HepG2 (cell line): Measurements from ENCODE around the gene MUC6. TPM values are rescaled to one million over a fixed set of nuclear protein-coding genes. Genes with fewer than 3 reads are reported as not detected.

Experiments
- ATAC-seq: fragments of 200-7000 bp; cut with Tn5 transposase; 3 replicates; pipeline ENCODE4 v1.9.1; 2020; ENCODE audit warnings: mild to moderate bottlenecking, moderate library complexity
- BruUV-seq: library from RNA; stranded (reverse); fragments of 400-500 nt; replicated peaks from 2 replicates; lab custom pipeline; 2021; lab: Mats Ljungman, UMichigan
- CTCF ChIA-PET: fragments of 300-600 bp; formaldehyde crosslinking; extraction: SDS; loops from one replicate; lab custom pipeline; 2021; ENCODE audit warnings: low total read pairs, inconsistent platforms, low intra/inter-chr PET ratio; lab: Yijun Ruan, JAX
- POLR2A ChIA-PET: fragments of 350-600 bp; sonication (Branson Sonifier 250); formaldehyde crosslinking; loops from one replicate; lab custom pipeline; 2020; ENCODE audit warnings: antibody characterized with exemption, inconsistent platforms; lab: Yijun Ruan, JAX
- DNase-seq: peaks from one replicate; pipeline ENCODE4 v3.0.0-alpha.2; 2015; ENCODE audit warnings: low spot score
- FAIRE-seq: peaks from 3 replicates; lab custom pipeline; 2011; peaks lifted over from hg19 to GRCh38; lab: Jason Lieb, UNC
- H2AFZ ChIP-seq: one replicate; pipeline ENCODE4 v1.6.1; 2011; ENCODE audit warnings: low read length, inconsistent platforms
- H3K27ac ChIP-seq: fragments of 300-600 bp; 3 replicates; pipeline ENCODE4 v1.8.0; 2011; ENCODE audit warnings: mixed run types, mild to moderate bottlenecking, mixed read lengths, low read length, inconsistent platforms; ENCODE audit not compliant: insufficient read depth; ENCODE audit errors: extremely low read length
- H3K27me3 ChIP-seq, 2 experiments: fragments of 200-600 bp in 1 of 2; 2 replicates in 1 of 2; 3 replicates in 1 of 2; pipeline versions ENCODE4 v1.6.0 to v1.8.0; 2011; ENCODE audit warnings: low read length in 2 of 2, mild to moderate bottlenecking in 2 of 2, moderate library complexity in 2 of 2, inconsistent platforms in 1 of 2; ENCODE audit not compliant: insufficient read depth in 2 of 2, control insufficient read depth in 1 of 2
- H3K36me3 ChIP-seq, 2 experiments: fragments of 200-600 bp in 1 of 2; replicated peaks in 1 of 2; 2 replicates in 1 of 2; 3 replicates in 1 of 2; pipeline versions ENCODE4 v1.5.1 to v1.8.0; 2011; ENCODE audit warnings: low read length in 2 of 2, inconsistent platforms in 1 of 2; ENCODE audit not compliant: insufficient read depth in 2 of 2, control insufficient read depth in 1 of 2
- H3K4me1 ChIP-seq: 2 replicates; pipeline ENCODE4 v1.5.1; 2012; ENCODE audit warnings: low read length, inconsistent platforms; ENCODE audit not compliant: insufficient read depth
- H3K4me2 ChIP-seq: 2 replicates; pipeline ENCODE4 v1.6.0; 2011; ENCODE audit warnings: low read depth, low read length, inconsistent platforms
- H3K4me3 ChIP-seq, 3 experiments: fragments of 200-600 bp in 1 of 3; sonication (generic), shearing (Covaris generic) in 1 of 3; replicated peaks in 1 of 3; 2 replicates each; pipeline ENCODE4 v1.5.1; 2011 to 2016; ENCODE audit warnings: low read length in 3 of 3, inconsistent platforms in 2 of 3, low read depth in 2 of 3, mild to moderate bottlenecking in 2 of 3, control low read depth in 1 of 3, mixed read lengths in 1 of 3; ENCODE audit not compliant: insufficient read depth in 1 of 3
- H3K79me2 ChIP-seq: one replicate; pipeline ENCODE4 v1.6.1; 2011; ENCODE audit warnings: low read length, inconsistent platforms; ENCODE audit not compliant: insufficient read depth
- H3K9ac ChIP-seq: 2 replicates; pipeline ENCODE4 v1.6.0; 2011; ENCODE audit warnings: mild to moderate bottlenecking, low read depth, low read length, inconsistent platforms; ENCODE audit not compliant: insufficient read depth
- H3K9me3 ChIP-seq: 2 replicates; pipeline ENCODE4 v1.5.1; 2012; ENCODE audit warnings: mild to moderate bottlenecking, low read length
- H4K20me1 ChIP-seq: 2 replicates; pipeline ENCODE4 v1.6.0; 2011; ENCODE audit warnings: inconsistent platforms, mild to moderate bottlenecking, low read length, moderate library complexity; ENCODE audit not compliant: insufficient read depth
- MXI1 ChIP-seq: IDR thresholded peaks from 3 replicates; pipeline ENCODE4 v1.6.1; 2012; ENCODE audit warnings: low read depth, low read length, inconsistent platforms, borderline replicate concordance
- MZF1 ChIP-seq: sonication (generic); formaldehyde crosslinking; IDR thresholded peaks from 2 replicates; pipeline ENCODE4 v1.8.1; 2023; ENCODE audit warnings: mild to moderate bottlenecking, missing genetic modification reagents, borderline replicate concordance
- SIX1 ChIP-seq: sonication (generic); formaldehyde crosslinking; IDR thresholded peaks from 2 replicates; pipeline ENCODE4 v1.4.0; 2020; ENCODE audit warnings: missing genetic modification reagents, borderline replicate concordance
- ZFP36 ChIP-seq: fragments of 150-350 bp; IDR thresholded peaks from 2 replicates; pipeline ENCODE4 v1.6.1; 2018; ENCODE audit warnings: borderline replicate concordance, low read length, low read depth; ENCODE audit not compliant: partially characterized antibody
- ZNF549 ChIP-seq: sonication (generic); formaldehyde crosslinking; IDR thresholded peaks from 2 replicates; pipeline ENCODE4 v1.5.0; 2020; ENCODE audit warnings: missing genetic modification reagents
- ZSCAN30 ChIP-seq: sonication (generic); formaldehyde crosslinking; IDR thresholded peaks from 2 replicates; pipeline ENCODE4 v1.5.0; 2020; ENCODE audit warnings: mild to moderate bottlenecking, missing genetic modification reagents
- WGBS: methylation state at CpG from one replicate; pipeline ENCODE4 v1.1.6; 2017; ENCODE audit warnings: low lambda C conversion rate; 5-methylcytosine and 5-hydroxymethylcytosine counted together
- in situ Hi-C: cut with HindIII; loops from 2 replicates; pipeline ENCODE4 v1.10.0; 2017; ENCODE audit warnings: low pct_unique_long_range_greater_than_20kb; ENCODE audit not compliant: extremely low pct_ligation_motif_present
- intact Hi-C: fragments of 100-400 bp; cut with micrococcal nuclease; formaldehyde crosslinking; loops from one replicate; pipeline ENCODE4 v1.10.0; 2022; ENCODE audit not compliant: unreplicated experiment
- polyA plus RNA-seq, 8 experiments: library from polyadenylated mRNA; depleted of rRNA in 3 of 8; stranded (reverse) in 7 of 8; unstranded in 1 of 8; fragments of >200 nt; fragmentation: Illumina TruSeq in 4 of 8; extraction: Trizol in 4 of 8; gene quantifications; 2 replicates each; pipeline versions ENCODE4 v1.2.1 to v1.2.3, GENCODE V29; 2011 to 2016; ENCODE audit warnings: low read depth in 4 of 8, missing spikeins in 1 of 8, mixed read lengths in 1 of 8; ENCODE audit not compliant: insufficient read depth in 1 of 8
- total RNA-seq, 5 experiments: library from RNA; depleted of rRNA; stranded (reverse); fragments of >200 nt; fragmentation: Illumina TruSeq; extraction: Trizol; gene quantifications; 2 replicates each; pipeline ENCODE4 v1.2.3, GENCODE V29; 2016; ENCODE audit warnings: low read depth in 1 of 5
- TF ChIP-seq, protein P1 (sequence below): sonication (generic); formaldehyde crosslinking; conservative IDR thresholded peaks from 2 replicates; pipeline ENCODE4 v1.8.0; 2022; ENCODE audit warnings: low read depth, missing genetic modification reagents
- TF ChIP-seq, protein P2 (sequence below): sonication (generic); formaldehyde crosslinking; IDR thresholded peaks from 2 replicates; pipeline ENCODE4 v1.4.0; 2020; ENCODE audit warnings: missing genetic modification reagents
- TF ChIP-seq, protein P3 (sequence below): sonication (generic); formaldehyde crosslinking; IDR thresholded peaks from 2 replicates; pipeline ENCODE4 v1.5.0; 2020; ENCODE audit warnings: missing genetic modification reagents
- TF ChIP-seq, protein P4 (sequence below): sonication (generic); formaldehyde crosslinking; IDR thresholded peaks from 2 replicates; pipeline ENCODE4 v1.4.0; 2020; ENCODE audit warnings: mild to moderate bottlenecking, missing genetic modification reagents
- TF ChIP-seq, protein P5 (sequence below): sonication (generic); formaldehyde crosslinking; IDR thresholded peaks from 2 replicates; pipeline ENCODE4 v1.5.1; 2020; ENCODE audit warnings: mild to moderate bottlenecking, moderate library complexity, missing genetic modification reagents

The MUC6 gene
- total and polyA plus RNA-seq, 2 of the 13 experiments (the other 11 are each of a cell fraction or from before 2014, with no cell fraction given), result not detected

DNA sequence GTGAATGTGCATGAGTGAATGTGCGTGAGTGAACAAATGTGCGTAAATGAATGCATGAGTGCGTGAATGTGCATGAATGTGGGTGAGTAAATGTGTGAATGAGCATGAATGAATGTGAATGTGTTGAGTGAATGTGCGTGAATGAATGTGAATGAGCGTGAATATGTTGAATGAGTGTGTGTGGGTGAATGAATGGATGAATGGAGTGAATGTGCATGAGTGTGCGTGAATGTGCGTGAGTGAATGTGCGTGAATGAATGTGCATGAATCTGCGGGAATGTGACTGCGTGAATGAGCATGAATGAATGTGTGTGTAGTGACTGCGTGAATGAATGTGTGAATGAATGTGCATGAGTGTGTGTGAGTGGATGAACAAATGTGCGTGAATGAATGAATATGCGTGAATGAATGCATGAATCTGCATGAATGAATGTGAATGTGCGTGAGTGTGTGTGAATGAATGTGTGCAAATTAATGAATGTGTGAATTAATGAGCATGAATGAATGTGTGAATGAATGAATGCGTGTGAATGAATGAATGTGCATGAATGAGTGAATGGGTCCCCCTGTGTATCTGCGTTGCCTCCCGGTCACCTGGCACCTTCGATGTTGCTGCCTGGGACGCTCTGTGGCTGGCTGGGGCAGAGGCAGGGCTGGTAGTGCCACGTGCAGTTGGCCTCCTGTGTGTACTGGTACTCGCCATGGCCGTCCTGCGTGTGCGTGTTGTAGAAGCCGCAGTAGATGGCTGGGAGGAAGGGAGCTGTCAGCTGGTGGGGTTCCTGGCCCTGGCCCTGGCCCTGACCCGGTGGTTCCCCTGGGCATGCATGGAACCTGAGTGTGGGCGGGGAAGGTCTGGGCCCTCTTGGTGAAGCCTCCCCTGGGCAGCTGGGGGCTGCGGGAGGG lies 13.4 kb downstream of the MUC6 start:
- TF ChIP-seq, protein P1, sequence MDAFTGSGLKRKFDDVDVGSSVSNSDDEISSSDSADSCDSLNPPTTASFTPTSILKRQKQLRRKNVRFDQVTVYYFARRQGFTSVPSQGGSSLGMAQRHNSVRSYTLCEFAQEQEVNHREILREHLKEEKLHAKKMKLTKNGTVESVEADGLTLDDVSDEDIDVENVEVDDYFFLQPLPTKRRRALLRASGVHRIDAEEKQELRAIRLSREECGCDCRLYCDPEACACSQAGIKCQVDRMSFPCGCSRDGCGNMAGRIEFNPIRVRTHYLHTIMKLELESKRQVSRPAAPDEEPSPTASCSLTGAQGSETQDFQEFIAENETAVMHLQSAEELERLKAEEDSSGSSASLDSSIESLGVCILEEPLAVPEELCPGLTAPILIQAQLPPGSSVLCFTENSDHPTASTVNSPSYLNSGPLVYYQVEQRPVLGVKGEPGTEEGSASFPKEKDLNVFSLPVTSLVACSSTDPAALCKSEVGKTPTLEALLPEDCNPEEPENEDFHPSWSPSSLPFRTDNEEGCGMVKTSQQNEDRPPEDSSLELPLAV (CRISPR knock-in tag), result no peak
- TF ChIP-seq, protein P2, sequence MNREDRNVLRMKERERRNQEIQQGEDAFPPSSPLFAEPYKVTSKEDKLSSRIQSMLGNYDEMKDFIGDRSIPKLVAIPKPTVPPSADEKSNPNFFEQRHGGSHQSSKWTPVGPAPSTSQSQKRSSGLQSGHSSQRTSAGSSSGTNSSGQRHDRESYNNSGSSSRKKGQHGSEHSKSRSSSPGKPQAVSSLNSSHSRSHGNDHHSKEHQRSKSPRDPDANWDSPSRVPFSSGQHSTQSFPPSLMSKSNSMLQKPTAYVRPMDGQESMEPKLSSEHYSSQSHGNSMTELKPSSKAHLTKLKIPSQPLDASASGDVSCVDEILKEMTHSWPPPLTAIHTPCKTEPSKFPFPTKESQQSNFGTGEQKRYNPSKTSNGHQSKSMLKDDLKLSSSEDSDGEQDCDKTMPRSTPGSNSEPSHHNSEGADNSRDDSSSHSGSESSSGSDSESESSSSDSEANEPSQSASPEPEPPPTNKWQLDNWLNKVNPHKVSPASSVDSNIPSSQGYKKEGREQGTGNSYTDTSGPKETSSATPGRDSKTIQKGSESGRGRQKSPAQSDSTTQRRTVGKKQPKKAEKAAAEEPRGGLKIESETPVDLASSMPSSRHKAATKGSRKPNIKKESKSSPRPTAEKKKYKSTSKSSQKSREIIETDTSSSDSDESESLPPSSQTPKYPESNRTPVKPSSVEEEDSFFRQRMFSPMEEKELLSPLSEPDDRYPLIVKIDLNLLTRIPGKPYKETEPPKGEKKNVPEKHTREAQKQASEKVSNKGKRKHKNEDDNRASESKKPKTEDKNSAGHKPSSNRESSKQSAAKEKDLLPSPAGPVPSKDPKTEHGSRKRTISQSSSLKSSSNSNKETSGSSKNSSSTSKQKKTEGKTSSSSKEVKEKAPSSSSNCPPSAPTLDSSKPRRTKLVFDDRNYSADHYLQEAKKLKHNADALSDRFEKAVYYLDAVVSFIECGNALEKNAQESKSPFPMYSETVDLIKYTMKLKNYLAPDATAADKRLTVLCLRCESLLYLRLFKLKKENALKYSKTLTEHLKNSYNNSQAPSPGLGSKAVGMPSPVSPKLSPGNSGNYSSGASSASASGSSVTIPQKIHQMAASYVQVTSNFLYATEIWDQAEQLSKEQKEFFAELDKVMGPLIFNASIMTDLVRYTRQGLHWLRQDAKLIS (CRISPR knock-in tag), result no peak
- TF ChIP-seq ZFP36 (no peak), MZF1 (CRISPR knock-in tag) (no peak), ZNF549 (CRISPR knock-in tag) (no peak), ZSCAN30 (no peak), SIX1 (CRISPR knock-in tag) (no peak), MXI1 (no peak)
- TF ChIP-seq, protein P3, sequence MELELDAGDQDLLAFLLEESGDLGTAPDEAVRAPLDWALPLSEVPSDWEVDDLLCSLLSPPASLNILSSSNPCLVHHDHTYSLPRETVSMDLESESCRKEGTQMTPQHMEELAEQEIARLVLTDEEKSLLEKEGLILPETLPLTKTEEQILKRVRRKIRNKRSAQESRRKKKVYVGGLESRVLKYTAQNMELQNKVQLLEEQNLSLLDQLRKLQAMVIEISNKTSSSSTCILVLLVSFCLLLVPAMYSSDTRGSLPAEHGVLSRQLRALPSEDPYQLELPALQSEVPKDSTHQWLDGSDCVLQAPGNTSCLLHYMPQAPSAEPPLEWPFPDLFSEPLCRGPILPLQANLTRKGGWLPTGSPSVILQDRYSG (CRISPR knock-in tag), result no peak
- TF ChIP-seq, protein P4, sequence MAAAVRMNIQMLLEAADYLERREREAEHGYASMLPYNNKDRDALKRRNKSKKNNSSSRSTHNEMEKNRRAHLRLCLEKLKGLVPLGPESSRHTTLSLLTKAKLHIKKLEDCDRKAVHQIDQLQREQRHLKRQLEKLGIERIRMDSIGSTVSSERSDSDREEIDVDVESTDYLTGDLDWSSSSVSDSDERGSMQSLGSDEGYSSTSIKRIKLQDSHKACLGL (CRISPR knock-in tag), result no peak
- TF ChIP-seq, protein P5, sequence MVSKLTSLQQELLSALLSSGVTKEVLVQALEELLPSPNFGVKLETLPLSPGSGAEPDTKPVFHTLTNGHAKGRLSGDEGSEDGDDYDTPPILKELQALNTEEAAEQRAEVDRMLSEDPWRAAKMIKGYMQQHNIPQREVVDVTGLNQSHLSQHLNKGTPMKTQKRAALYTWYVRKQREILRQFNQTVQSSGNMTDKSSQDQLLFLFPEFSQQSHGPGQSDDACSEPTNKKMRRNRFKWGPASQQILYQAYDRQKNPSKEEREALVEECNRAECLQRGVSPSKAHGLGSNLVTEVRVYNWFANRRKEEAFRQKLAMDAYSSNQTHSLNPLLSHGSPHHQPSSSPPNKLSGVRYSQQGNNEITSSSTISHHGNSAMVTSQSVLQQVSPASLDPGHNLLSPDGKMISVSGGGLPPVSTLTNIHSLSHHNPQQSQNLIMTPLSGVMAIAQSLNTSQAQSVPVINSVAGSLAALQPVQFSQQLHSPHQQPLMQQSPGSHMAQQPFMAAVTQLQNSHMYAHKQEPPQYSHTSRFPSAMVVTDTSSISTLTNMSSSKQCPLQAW (CRISPR knock-in tag), result no peak

More for the DNA sequence above, 13.4 kb downstream of the MUC6 start:
- DNase-seq, result no peak
- intact Hi-C loops, result no loop called here
- peaks cover 3% of the 10 kb centered on the region; the same call in 1 of the 2 replicates for H3K4me1 ChIP-seq
- no peaks in the 10 kb centered on the region for H3K9me3 ChIP-seq
- H3K9ac ChIP-seq, result no peak overlapping the region
- ChIA-PET POLR2A (no interaction called here), CTCF (no interaction called here)
- H3K36me3 ChIP-seq, result no peaks in the 10 kb centered on the region
- H3K4me3 ChIP-seq, result no peak overlapping the region
- peaks cover 6 to 15% of the 10 kb centered on the region in 2 experiments; a peak in 4 of 5 replicates for H3K27me3 ChIP-seq
- H3K27ac ChIP-seq, result no peak overlapping the region
- no peaks in the 10 kb centered on the region for H3K79me2 ChIP-seq
- ATAC-seq, result no peak
- H2AFZ ChIP-seq, result no peak overlapping the region
- BruUV-seq, result no TSS peak
- H3K4me2 ChIP-seq, result no peak overlapping the region
- in situ Hi-C loops, result no loop called here
- WGBS, result 83% methylated on average over 24 of the region's 28 CpGs
- H4K20me1 ChIP-seq, result no peaks in the 10 kb centered on the region
- no peak for FAIRE-seq
